GM19452 (cell line): ENCODE data around the gene TOPAZ1.
A peak's percentile ranks its signal among the peaks of the same experiment; 100 is the strongest.

Experiments used
- ATAC-seq: cut with Tn5 transposase; IDR thresholded peaks from one replicate; pipeline ENCODE4 v1.9.1; 2021; ENCODE audit not compliant: unreplicated experiment

Gene TOPAZ1

GRCh38 chr3:44241706-44242105, at the start of gene TOPAZ1:
TOPAZ1 (plus strand) TSS chr3:44241886; CDS start chr3:44242054, 168 bp downstream.
- ATAC-seq: no peak

GRCh38 chr3:44198284-44199269, 43.1 kb upstream of the TOPAZ1 start:
- ATAC-seq: no peak

- ATAC-seq: no peak
Observed at GRCh38 chr3:44206261-44206660, 35.4 kb upstream of the TOPAZ1 start.

- ATAC-seq: no peak
Observed at GRCh38 chr3:44206862-44207652, 34.6 kb upstream of the TOPAZ1 start.

- no peak for ATAC-seq
Observed at GRCh38 chr3:44208086-44208485, 33.6 kb upstream of the TOPAZ1 start.

GRCh38 chr3:44208568-44208967, 33.1 kb upstream of the TOPAZ1 start:
- ATAC-seq: no peak

- no peak for ATAC-seq
Observed at GRCh38 chr3:44210967-44211366, 30.7 kb upstream of the TOPAZ1 start.

GRCh38 chr3:44222337-44222736, 19.3 kb upstream of the TOPAZ1 start:
- no peak for ATAC-seq

- ATAC-seq: no peak
Observed at GRCh38 chr3:44223299-44223698, 18.4 kb upstream of the TOPAZ1 start.

GRCh38 chr3:44224131-44224530, 17.6 kb upstream of the TOPAZ1 start:
- ATAC-seq: no peak

GRCh38 chr3:44226573-44226972, 15.1 kb upstream of the TOPAZ1 start:
- no peak for ATAC-seq

- ATAC-seq: no peak
Observed at GRCh38 chr3:44227632-44228031, 14.1 kb upstream of the TOPAZ1 start.

GRCh38 chr3:44228900-44229299, 12.8 kb upstream of the TOPAZ1 start:
- no peak for ATAC-seq

- ATAC-seq: no peak
Observed at GRCh38 chr3:44232407-44232806, 9.3 kb upstream of the TOPAZ1 start.

- ATAC-seq: no peak
Observed at GRCh38 chr3:44234648-44235268, 6.9 kb upstream of the TOPAZ1 start.

- peak; percentile 77 for ATAC-seq
Observed at GRCh38 chr3:44235604-44236484, 5.8 kb upstream of the TOPAZ1 start.

GRCh38 chr3:44236485-44236908, 5.2 kb upstream of the TOPAZ1 start:
- no peak for ATAC-seq

- ATAC-seq: no peak
Observed at GRCh38 chr3:44237161-44237560, 4.5 kb upstream of the TOPAZ1 start.

GRCh38 chr3:44237665-44238064, 4.0 kb upstream of the TOPAZ1 start:
- ATAC-seq: no peak

GRCh38 chr3:44238889-44239288, 2.8 kb upstream of the TOPAZ1 start:
- ATAC-seq: no peak
